Adipocyte (in vitro differentiated cells): ENCODE measurements around the gene SETSIP.

Source experiments
- DNase-seq: peaks from one replicate; pipeline ENCODE4 v3.0.0-alpha.2; 2015; ENCODE audit warnings: low read depth
- H3K27me3 ChIP-seq: replicated peaks from 2 replicates; pipeline ENCODE4 v1.7.0; 2013; ENCODE audit warnings: mild to moderate bottlenecking, low read length, moderate library complexity; ENCODE audit not compliant: control insufficient read depth, insufficient read depth
- H3K36me3 ChIP-seq: 2 replicates; pipeline ENCODE4 v1.7.0; 2013; ENCODE audit warnings: low read length, mild to moderate bottlenecking, moderate library complexity; ENCODE audit not compliant: control insufficient read depth, insufficient read depth, severe bottlenecking
- H3K4me1 ChIP-seq: 2 replicates; pipeline ENCODE4 v1.7.0; 2013; ENCODE audit warnings: mild to moderate bottlenecking, low read length, moderate library complexity; ENCODE audit not compliant: control insufficient read depth, insufficient read depth
- H3K4me3 ChIP-seq: 2 replicates; pipeline ENCODE4 v1.7.0; 2013; ENCODE audit warnings: mild to moderate bottlenecking, low read length, moderate library complexity
- H3K9ac ChIP-seq: 2 replicates; pipeline ENCODE4 v1.7.0; 2013; ENCODE audit warnings: mild to moderate bottlenecking, low read length, moderate library complexity
- H3K9me3 ChIP-seq: 2 replicates; pipeline ENCODE4 v1.7.0; 2013; ENCODE audit warnings: mild to moderate bottlenecking, low read length, moderate library complexity; ENCODE audit not compliant: control insufficient read depth

Gene SETSIP, protein sequence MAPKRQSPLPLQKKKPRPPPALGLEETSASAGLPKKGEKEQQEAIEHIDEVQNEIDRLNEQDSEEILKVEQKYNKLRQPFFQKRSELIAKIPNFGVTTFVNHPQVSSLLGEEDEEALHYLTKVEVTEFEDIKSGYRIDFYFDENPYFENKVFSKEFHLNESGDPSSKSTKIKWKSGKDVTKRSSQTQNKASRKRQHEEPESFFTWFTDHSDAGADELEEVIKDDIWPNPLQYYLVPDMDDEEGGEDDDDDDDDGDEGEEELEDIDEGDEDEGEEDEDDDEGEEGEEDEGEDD

GRCh38 chr1:92075311-92075710, at the start of gene SETSIP:
TSS of gene SETSIP (minus strand) at chr1:92075411. CDS start at chr1:92075411, 0 bp downstream.
- no peaks in the 10 kb centered on the region for H3K36me3 ChIP-seq
- H3K9me3 ChIP-seq: no peaks in the 10 kb centered on the region
- H3K9ac ChIP-seq: no peak within 1 kb of the TSS
- no peak within 1 kb of the TSS for H3K4me3 ChIP-seq
- H3K27me3 ChIP-seq: no peaks in the 10 kb centered on the region
- no peak for DNase-seq
- H3K4me1 ChIP-seq: no peaks in the 10 kb centered on the region

- Histone ChIP-seq H3K4me1 (no peaks in the 10 kb centered on the region), H3K4me3 (no peak overlapping the region), H3K27me3 (no peaks in the 10 kb centered on the region), H3K36me3 (no peaks in the 10 kb centered on the region), H3K9ac (no peak overlapping the region), H3K9me3 (no peaks in the 10 kb centered on the region)
- no peak for DNase-seq
Observed at GRCh38 chr1:92123868-92124267, 48.7 kb upstream of the SETSIP start.

GRCh38 chr1:92118826-92119225, 43.6 kb upstream of the SETSIP start:
- Histone ChIP-seq H3K4me3 (no peak overlapping the region), H3K36me3 (peaks cover 3% of the 10 kb centered on the region), H3K9me3 (no peaks in the 10 kb centered on the region), H3K4me1 (no peaks in the 10 kb centered on the region), H3K27me3 (no peaks in the 10 kb centered on the region), H3K9ac (no peak overlapping the region)
- no peak for DNase-seq

DNA sequence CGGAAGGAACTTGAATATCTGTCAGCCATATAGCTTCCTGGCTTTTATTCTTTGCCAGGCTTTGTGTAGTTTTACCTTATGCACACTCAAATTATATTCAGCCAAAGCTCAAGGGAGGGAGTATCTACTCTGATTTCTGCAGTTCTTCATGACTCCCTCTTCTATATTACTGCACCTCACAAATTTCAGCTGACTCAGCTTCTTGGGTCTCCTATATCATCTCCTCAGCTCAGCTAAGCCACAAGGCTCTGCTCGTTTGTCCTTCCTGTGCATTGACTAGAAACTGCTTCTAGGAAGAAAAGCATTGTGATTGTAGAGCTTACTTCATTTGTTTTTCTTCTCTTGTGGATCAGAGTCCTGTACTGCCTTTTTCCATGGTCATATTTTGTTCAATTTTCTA, 42.3 kb upstream of the SETSIP start:
- Histone ChIP-seq H3K27me3 (no peaks in the 10 kb centered on the region), H3K9me3 (no peaks in the 10 kb centered on the region), H3K36me3 (peaks cover 3% of the 10 kb centered on the region), H3K4me3 (no peak overlapping the region), H3K9ac (no peak overlapping the region), H3K4me1 (no peaks in the 10 kb centered on the region)
- no peak for DNase-seq

DNA sequence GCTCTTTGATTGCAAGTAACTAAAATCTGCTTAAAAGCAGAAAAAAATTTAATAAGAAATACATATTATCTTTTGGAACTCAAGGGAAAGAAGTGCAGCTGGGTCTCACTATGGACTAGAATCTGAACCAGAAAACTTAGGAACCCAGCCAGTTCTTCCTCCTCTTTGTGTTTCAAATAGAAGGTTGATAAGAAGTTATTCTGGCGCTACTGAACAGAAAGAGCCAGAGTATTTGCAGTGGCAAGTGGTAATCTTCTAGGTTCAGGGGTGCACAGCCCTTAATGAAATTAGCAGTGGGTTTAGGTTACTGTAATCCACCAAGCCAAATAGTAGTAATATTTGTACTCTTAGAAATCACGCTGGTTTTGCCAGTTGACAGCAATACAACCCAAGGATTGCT, 33.4 kb upstream of the SETSIP start:
- DNase-seq: no peak
- Histone ChIP-seq H3K9ac (no peak overlapping the region), H3K27me3 (no peaks in the 10 kb centered on the region), H3K4me3 (no peak overlapping the region), H3K36me3 (no peaks in the 10 kb centered on the region), H3K9me3 (no peaks in the 10 kb centered on the region), H3K4me1 (no peaks in the 10 kb centered on the region)

DNA sequence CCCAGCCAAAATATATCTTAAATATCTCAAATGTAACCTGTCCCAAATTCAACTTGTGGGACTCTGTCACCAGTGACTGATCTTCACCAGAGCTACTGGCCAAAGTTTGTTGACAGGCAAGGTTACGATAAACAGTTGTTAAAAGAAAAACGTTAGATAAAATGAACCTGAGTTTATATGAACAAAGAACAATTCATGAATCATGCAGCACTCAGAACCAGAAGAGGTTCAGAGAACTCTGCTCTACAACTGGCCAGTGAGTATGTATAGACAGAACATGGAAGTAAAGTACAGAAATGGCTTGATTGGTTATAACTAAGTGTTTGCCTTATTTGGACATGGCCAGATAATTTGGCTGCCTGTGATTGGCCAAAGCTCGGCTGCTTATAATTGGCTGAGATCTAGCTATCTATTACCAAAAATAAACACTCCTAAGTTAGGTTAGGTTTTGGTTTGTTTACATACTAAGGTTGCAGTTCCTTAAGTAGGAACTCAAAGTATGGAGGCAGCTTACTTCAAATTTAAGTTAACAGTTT, 30.4 kb upstream of the SETSIP start:
- Histone ChIP-seq H3K9ac (no peak overlapping the region), H3K4me3 (no peak overlapping the region), H3K36me3 (no peaks in the 10 kb centered on the region), H3K27me3 (no peaks in the 10 kb centered on the region), H3K9me3 (no peaks in the 10 kb centered on the region), H3K4me1 (no peaks in the 10 kb centered on the region)
- no peak for DNase-seq

DNA sequence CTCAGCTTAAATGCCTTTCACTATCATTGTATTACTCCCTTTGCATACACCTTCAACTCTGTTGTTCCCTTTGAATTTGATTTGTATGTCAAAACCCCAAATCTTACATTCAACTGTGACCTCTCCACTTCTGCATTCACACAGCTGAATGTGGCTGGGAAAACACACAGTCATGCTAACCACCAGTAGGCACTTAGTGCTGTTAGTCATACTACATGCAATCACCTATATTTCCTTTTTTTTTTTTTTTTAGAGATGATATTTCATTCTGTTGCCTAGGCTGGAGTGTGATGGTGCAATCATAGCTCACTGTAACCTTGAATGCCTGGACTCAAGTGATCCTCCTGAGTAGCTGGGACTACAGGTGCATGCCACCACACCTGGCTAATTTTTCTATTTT, 21.1 kb upstream of the SETSIP start:
- Histone ChIP-seq H3K4me1 (peaks cover 3% of the 10 kb centered on the region), H3K9ac (no peak overlapping the region), H3K9me3 (no peaks in the 10 kb centered on the region), H3K36me3 (no peaks in the 10 kb centered on the region), H3K4me3 (no peak overlapping the region), H3K27me3 (no peaks in the 10 kb centered on the region)
- no peak for DNase-seq

GRCh38 chr1:92095874-92096273, 20.7 kb upstream of the SETSIP start:
- peaks cover 3% of the 10 kb centered on the region for H3K4me1 ChIP-seq

GRCh38 chr1:92094595-92094994, 19.4 kb upstream of the SETSIP start:
- peaks cover 3% of the 10 kb centered on the region for H3K4me1 ChIP-seq
- H3K36me3 ChIP-seq: no peaks in the 10 kb centered on the region
- DNase-seq: no peak
- no peak overlapping the region for H3K4me3 ChIP-seq
- no peaks in the 10 kb centered on the region for H3K9me3 ChIP-seq
- no peaks in the 10 kb centered on the region for H3K27me3 ChIP-seq
- no peak overlapping the region for H3K9ac ChIP-seq

More at GRCh38 chr1:92095874-92096273, 20.7 kb upstream of the SETSIP start:
- no peak overlapping the region for H3K9ac ChIP-seq
- no peaks in the 10 kb centered on the region for H3K36me3 ChIP-seq
- DNase-seq: no peak
- no peaks in the 10 kb centered on the region for H3K9me3 ChIP-seq
- H3K27me3 ChIP-seq: no peaks in the 10 kb centered on the region
- no peak overlapping the region for H3K4me3 ChIP-seq

GRCh38 chr1:92094090-92094489, 18.9 kb upstream of the SETSIP start:
- Histone ChIP-seq H3K4me1 (peaks cover 3% of the 10 kb centered on the region), H3K9ac (no peak overlapping the region), H3K27me3 (no peaks in the 10 kb centered on the region), H3K9me3 (no peaks in the 10 kb centered on the region), H3K4me3 (no peak overlapping the region), H3K36me3 (no peaks in the 10 kb centered on the region)
- DNase-seq: no peak

DNA sequence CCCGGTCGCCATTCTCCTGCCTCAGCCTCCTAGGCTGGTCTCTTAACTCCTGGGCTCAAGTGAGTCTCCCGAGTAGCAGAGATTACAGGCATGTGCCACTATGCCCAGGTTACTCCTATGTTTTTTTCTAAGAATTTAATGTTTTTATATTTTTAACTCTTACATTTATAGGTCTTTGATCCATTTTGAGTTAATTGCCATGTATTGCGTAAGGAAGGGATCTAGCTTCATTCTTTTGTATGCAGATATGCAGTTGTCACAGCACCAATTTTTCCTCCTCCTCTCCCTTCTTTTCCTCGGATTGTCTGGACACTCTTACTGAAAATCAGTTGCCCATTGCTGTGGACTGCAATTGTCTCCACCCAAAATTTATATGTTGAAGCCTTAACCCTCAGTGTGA, 16.4 kb upstream of the SETSIP start:
- no peak for DNase-seq
- Histone ChIP-seq H3K4me1 (peaks cover 3% of the 10 kb centered on the region), H3K9me3 (peaks cover 5% of the 10 kb centered on the region), H3K9ac (no peak overlapping the region), H3K27me3 (no peaks in the 10 kb centered on the region), H3K4me3 (no peak overlapping the region), H3K36me3 (no peaks in the 10 kb centered on the region)

DNA sequence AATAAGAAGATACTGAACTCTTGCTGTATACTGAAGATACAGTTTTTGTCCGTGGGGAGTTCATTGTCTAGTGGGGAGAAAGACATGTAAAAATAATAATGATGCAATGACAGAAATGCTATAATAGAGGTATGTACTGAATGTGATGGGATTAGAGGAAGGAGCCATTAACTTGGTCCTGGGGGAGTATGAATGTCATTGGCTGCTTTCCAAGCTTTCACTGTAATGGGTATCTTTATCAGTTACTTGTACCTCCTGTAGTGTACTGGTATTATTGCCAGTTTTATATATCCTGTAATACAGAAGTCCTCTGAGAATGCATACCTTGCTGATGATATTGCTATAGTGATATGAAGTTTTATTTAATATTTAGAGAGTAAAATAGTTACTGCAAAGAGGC, 12.3 kb upstream of the SETSIP start:
- H3K27me3 ChIP-seq: no peaks in the 10 kb centered on the region
- H3K9me3 ChIP-seq: peaks cover 30% of the 10 kb centered on the region
- H3K9ac ChIP-seq: no peak overlapping the region
- no peak overlapping the region for H3K4me3 ChIP-seq
- DNase-seq: peak; percentile 14
- H3K4me1 ChIP-seq: no peaks in the 10 kb centered on the region
- H3K36me3 ChIP-seq: no peaks in the 10 kb centered on the region
